ENCODE data around the gene CEP350. TPM values are rescaled to one million over a fixed set of nuclear protein-coding genes. Genes with fewer than 3 reads are reported as not detected.
A peak's percentile ranks its signal among the peaks of the same experiment; 100 is the strongest.

CEP350 gene
- total and polyA plus RNA-seq, 7 experiments from 2014 or later: 39.1 to 90.1 (median 64.0) TPM

DNA sequence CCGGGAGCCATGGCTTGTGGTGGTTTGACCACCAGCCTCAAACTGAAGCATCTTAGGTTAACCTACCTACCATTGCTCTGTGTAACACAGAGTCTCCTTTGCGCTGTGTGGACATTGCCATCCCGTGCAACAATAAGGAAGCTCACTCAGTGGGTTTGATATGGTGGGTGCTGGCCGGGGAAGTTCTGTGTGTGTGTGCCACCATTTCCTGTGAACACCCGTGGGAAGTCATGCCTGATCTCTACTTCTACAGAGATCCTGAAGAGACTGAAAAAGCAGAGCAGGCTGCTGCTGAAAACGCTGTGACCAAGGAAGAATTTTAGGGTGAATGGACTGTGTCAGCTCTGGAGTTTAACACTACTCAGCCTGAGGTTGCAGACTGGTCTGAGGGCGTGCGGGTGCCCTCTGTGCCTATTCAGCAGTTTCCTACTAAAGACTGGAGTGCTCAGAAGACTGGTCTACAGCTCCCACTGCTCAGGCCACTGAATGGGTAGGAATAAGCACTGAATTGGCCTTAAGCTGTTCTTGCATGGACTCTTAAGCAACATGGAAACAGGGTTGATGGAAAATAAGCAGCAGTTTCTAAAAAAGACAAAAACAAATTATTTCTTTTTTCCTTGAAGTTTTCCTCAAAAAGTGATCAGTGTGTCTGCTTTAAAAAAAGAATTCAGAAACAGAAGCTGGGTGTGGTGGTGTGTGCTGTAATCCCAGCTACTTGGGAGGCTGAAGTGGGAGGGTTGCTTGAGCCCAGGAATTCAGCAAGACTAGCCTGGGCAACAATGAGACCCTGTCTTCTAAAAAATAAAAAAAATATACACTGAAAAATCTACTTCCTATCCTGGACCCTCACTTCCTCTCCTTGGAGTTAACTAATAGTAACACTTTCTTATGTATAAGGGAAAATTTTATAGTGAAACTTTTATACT, 14.6 kb downstream of the CEP350 start:
- Histone ChIP-seq H3K4me3 (ENCODE audit: low read length) (no peak overlapping the region), H3K9me3 (ENCODE audit: control insufficient read depth in 2 of 3, low read length in 3 of 3) (no peaks in the 10 kb centered on the region), H3K27ac (ENCODE audit: low read depth, low read length) (no peak overlapping the region), H3K4me1 (ENCODE audit: control insufficient read depth in 2 of 2, insufficient read depth in 2 of 2, low read length in 2 of 2) (peaks cover 11 to 22% of the 10 kb centered on the region in 2 donors), H3K36me3 (ENCODE audit: control insufficient read depth in 2 of 3, insufficient read depth in 3 of 3, low read length in 3 of 3) (peaks cover 0 to 7% (median 0%) of the 10 kb centered on the region in 3 experiments), H3K27me3 (ENCODE audit: control insufficient read depth in 2 of 2, insufficient read depth in 2 of 2, low read length in 2 of 2) (no peaks in the 10 kb centered on the region)
- peaks cover 0 to 36% (median 34%) of the 10 kb centered on the region in 5 donors for H3K36me3 Mint-ChIP-seq
- H3K4me1 Mint-ChIP-seq: peaks cover 41 to 72% (median 67%) of the 10 kb centered on the region in 7 donors
- peak; percentile 31 for ATAC-seq
- no peaks in the 10 kb centered on the region for H3K27me3 Mint-ChIP-seq
- peak overlapping the region in 9 of 10 donors; percentile 34 to 73 (median 52) for H3K4me3 Mint-ChIP-seq
- no peak for DNase-seq
- CTCF ChIA-PET: interaction anchor here (0.6 to 1.2 kb wide), 2 partner anchors 27 to 36 kb away, joined by 3 read pairs; no protein-coding TSS in a partner anchor
- intact Hi-C loops (cut with micrococcal nuclease): no loop called here
- H3K27ac Mint-ChIP-seq: peak overlapping the region in 7 of 9 donors; percentile 19 to 63 (median 38)
- peaks cover 0 to 13% (median 0%) of the 10 kb centered on the region in 11 donors for H3K9me3 Mint-ChIP-seq
- POLR2A ChIA-PET: interaction anchor here (1.0 kb wide), 1 partner anchor 15 kb away, joined by 3 read pairs; the partner anchor contains the start of gene CEP350

DNA sequence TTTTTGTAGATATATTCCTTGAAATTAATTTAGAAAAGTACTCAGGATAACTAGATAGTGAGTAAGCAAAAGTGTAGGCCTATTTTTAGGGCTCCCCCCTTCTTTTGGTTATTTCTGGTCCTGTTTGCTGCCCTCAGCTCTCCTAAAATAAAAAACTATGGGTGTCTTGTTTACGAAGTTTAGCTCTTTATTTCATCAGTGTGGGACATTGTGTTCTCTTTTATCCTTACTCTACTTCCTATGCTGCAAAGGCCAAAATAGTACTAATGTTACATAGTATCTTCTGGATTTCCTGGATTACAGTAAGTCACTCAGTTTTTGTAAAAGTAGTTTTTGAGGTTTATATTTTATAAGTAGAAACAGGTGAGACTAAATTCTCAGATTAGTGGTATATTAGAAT, 15.4 kb downstream of the CEP350 start:
- H3K9me3 ChIP-seq (ENCODE audit: control insufficient read depth in 2 of 3, low read length in 3 of 3): no peaks in the 10 kb centered on the region
- no peaks in the 10 kb centered on the region for H3K27me3 ChIP-seq (ENCODE audit: control insufficient read depth in 2 of 2, insufficient read depth in 2 of 2, low read length in 2 of 2)
- ChIA-PET POLR2A (interaction anchor here (1.0 kb wide), 1 partner anchor 16 kb away, joined by 3 read pairs; the partner anchor contains the start of gene CEP350), CTCF (interaction anchor here (0.6 to 1.2 kb wide), 2 partner anchors 26 to 37 kb away, joined by 3 read pairs; no protein-coding TSS in a partner anchor)
- peak overlapping the region in 3 of 9 donors; percentile 3 to 38 (median 19) for H3K27ac Mint-ChIP-seq
- peaks cover 0 to 12% (median 0%) of the 10 kb centered on the region in 11 donors for H3K9me3 Mint-ChIP-seq
- no peaks in the 10 kb centered on the region for H3K27me3 Mint-ChIP-seq
- peaks cover 34 to 72% (median 67%) of the 10 kb centered on the region in 7 donors for H3K4me1 Mint-ChIP-seq
- intact Hi-C loops (cut with micrococcal nuclease): loop anchor here in 1 of 2 donors (2.0 kb wide), 1 partner anchor 15 kb away; no protein-coding TSS in a partner anchor
- H3K27ac ChIP-seq (ENCODE audit: low read depth, low read length): no peak overlapping the region
- DNase-seq (no peak), ATAC-seq (no peak)
- H3K36me3 Mint-ChIP-seq: peaks cover 0 to 39% (median 31%) of the 10 kb centered on the region in 5 donors
- H3K36me3 ChIP-seq (ENCODE audit: control insufficient read depth in 2 of 3, insufficient read depth in 3 of 3, low read length in 3 of 3): peaks cover 0 to 7% (median 0%) of the 10 kb centered on the region in 3 experiments
- H3K4me3 Mint-ChIP-seq: peak overlapping the region in 7 of 10 donors; percentile 24 to 64 (median 48)
- no peak overlapping the region for H3K4me3 ChIP-seq (ENCODE audit: low read length)
- peaks cover 11 to 21% of the 10 kb centered on the region in 2 donors for H3K4me1 ChIP-seq (ENCODE audit: control insufficient read depth in 2 of 2, insufficient read depth in 2 of 2, low read length in 2 of 2)

DNA sequence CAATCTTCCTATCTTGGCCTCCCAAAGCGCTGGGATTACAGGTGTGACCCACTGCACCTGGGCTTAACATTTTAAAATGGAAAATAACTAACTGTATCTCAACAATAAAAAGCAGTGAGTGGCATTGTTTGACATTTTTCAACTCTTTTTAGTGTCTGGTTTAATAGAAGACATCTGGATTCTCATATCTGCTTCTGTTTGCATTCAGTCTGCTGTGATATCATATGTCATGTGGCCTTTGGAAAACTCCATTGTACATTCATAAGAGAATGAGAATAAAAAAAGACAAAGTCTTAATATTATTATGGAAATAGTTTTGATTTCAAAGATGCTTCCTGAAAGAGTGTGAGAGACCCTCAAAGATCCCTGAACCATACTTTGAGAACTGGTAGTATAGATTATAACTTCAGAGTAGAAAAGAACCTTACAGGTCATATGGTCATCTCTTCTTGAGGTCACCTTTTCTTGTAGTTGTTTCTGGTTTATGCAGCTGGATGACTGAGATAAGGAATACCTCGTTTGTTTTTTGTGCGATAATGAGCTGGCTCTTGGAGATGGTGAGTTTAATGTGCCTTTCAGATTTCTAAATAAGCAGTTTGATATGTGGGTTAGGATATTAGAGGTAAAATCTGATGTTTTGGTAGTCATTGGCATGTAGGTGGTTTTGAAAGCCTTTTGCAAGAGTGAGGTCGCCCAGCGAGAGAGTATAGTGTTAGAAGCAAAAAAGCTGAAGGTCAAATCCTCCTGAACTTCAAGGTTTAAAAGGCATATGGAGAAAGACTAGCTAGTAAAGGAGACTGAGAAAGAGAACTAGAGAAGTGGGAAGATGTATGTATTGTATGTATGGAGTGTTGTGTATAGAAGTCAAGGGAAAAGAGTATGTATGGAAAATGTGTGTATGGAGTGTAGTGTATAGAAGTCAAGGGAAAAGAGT, 17.2 kb downstream of the CEP350 start:
- POLR2A ChIA-PET: no interaction called here
- H3K27me3 Mint-ChIP-seq: no peaks in the 10 kb centered on the region
- Histone ChIP-seq H3K4me3 (ENCODE audit: low read length) (no peak overlapping the region), H3K27me3 (ENCODE audit: control insufficient read depth in 2 of 2, insufficient read depth in 2 of 2, low read length in 2 of 2) (no peaks in the 10 kb centered on the region), H3K27ac (ENCODE audit: low read depth, low read length) (no peak overlapping the region), H3K36me3 (ENCODE audit: control insufficient read depth in 2 of 3, insufficient read depth in 3 of 3, low read length in 3 of 3) (peaks cover 0 to 7% (median 0%) of the 10 kb centered on the region in 3 experiments), H3K4me1 (ENCODE audit: control insufficient read depth in 2 of 2, insufficient read depth in 2 of 2, low read length in 2 of 2) (peaks cover 11 to 21% of the 10 kb centered on the region in 2 donors), H3K9me3 (ENCODE audit: control insufficient read depth in 2 of 3, low read length in 3 of 3) (no peaks in the 10 kb centered on the region)
- DNase-seq (no peak), ATAC-seq (no peak)
- peaks cover 0 to 2% (median 0%) of the 10 kb centered on the region in 11 donors for H3K9me3 Mint-ChIP-seq
- intact Hi-C loops (cut with micrococcal nuclease): loop anchor here in 1 of 2 donors (2.0 kb wide), 1 partner anchor 13 kb away; no protein-coding TSS in a partner anchor
- H3K4me3 Mint-ChIP-seq: peak overlapping the region in 6 of 10 donors; percentile 5 to 49 (median 20)
- H3K27ac Mint-ChIP-seq: peak overlapping the region in 3 of 9 donors; percentile 8 to 25 (median 9)
- peaks cover 0 to 34% (median 25%) of the 10 kb centered on the region in 5 donors for H3K36me3 Mint-ChIP-seq
- H3K4me1 Mint-ChIP-seq: peaks cover 34 to 84% (median 76%) of the 10 kb centered on the region in 7 donors
- CTCF ChIA-PET: no interaction called here

DNA sequence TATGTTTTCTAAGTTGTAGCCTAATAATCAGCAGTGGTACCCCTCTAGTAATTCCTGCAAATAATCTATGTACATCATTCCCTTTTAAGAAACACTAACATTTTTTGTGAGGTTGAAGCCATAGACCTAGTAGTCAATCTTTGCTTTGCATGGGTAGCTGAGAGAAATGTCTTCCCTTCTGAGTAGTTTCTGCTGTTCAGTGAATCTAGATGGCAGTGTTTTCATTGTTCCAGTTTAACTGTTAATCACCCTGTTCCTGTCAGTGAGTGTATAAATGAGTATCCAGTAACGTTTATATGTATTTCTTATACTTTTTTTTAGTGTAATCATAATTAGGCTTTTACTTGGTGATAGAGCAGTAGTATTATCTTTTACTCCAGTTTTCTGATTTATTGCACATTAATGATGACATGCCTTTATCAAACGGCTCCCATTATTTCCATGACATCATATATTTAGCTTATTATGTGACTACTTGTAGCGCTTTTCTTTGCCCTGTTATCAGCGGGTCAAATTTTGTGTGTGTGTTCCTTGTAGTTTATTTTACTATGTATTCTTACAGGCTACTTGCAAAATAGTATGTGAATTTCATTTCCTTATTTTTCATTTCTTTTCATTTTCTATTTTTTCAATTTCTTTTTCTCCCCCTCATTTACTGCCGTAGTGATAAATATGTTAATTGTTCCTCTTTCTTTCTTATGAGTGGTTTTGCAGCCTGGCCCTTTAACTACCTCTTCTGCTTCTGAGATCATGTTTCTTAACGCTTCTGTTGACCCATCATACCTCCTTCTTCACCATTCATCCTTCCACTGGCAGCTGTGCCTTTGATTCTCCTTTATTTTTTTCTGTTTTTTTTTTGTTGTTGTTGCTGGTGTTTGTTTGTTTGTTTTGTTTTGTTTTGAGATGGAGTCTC, 18.8 kb downstream of the CEP350 start:
- Mint-ChIP-seq H3K27me3 (no peaks in the 10 kb centered on the region), H3K9me3 (peaks cover 0 to 2% (median 0%) of the 10 kb centered on the region in 11 donors), H3K4me1 (peaks cover 32 to 86% (median 82%) of the 10 kb centered on the region in 7 donors), H3K27ac (peak overlapping the region in 1 of 9 donors; percentile 60), H3K4me3 (peak overlapping the region in 1 of 10 donors; percentile 4), H3K36me3 (peaks cover 0 to 34% (median 19%) of the 10 kb centered on the region in 5 donors)
- intact Hi-C loops (cut with micrococcal nuclease): no loop called here
- H3K27ac ChIP-seq (ENCODE audit: low read depth, low read length): no peak overlapping the region
- H3K4me3 ChIP-seq (ENCODE audit: low read length): no peak overlapping the region
- no peaks in the 10 kb centered on the region for H3K27me3 ChIP-seq (ENCODE audit: control insufficient read depth in 2 of 2, insufficient read depth in 2 of 2, low read length in 2 of 2)
- DNase-seq: no peak
- H3K36me3 ChIP-seq (ENCODE audit: control insufficient read depth in 2 of 3, insufficient read depth in 3 of 3, low read length in 3 of 3): peaks cover 0 to 7% (median 0%) of the 10 kb centered on the region in 3 experiments
- no peaks in the 10 kb centered on the region for H3K9me3 ChIP-seq (ENCODE audit: control insufficient read depth in 2 of 3, low read length in 3 of 3)
- CTCF ChIA-PET: no interaction called here
- POLR2A ChIA-PET: no interaction called here
- H3K4me1 ChIP-seq (ENCODE audit: control insufficient read depth in 2 of 2, insufficient read depth in 2 of 2, low read length in 2 of 2): peaks cover 11 to 20% of the 10 kb centered on the region in 2 donors
- ATAC-seq: no peak

DNA sequence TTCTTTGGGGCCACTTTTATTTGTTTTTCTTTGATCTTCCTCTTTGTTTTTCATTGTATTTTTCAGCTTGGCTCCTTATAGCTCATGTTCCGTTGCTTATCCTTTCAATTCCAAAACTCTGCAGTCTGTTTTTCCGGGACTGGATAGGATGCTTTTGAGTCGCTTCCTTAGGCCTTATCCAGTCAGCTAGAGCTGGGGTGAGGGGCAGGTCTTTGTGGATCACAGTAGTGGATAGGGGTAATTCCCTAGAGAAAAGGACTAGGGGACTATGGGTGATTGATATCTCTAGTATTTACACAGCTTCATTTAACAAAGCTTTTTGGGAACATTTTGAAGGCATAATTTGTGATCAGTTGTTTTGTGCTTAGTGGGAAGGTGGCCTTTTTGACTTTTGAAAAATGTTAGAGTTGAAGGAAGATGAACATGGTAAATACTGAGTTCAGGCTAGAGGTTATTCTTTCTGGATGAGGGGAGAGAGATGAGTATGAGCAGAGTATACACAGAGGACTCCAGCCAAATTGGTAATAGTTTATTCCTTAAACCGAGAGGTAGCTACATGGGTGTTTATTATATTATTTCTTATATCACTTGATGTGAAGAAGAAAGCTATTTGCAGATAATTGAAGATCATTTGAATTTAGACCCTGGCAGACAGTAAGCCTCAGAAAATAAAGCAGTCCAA, 22.5 kb downstream of the CEP350 start:
- Mint-ChIP-seq H3K27me3 (no peaks in the 10 kb centered on the region), H3K27ac (peak overlapping the region in 1 of 9 donors; percentile 6)
- intact Hi-C loops (cut with micrococcal nuclease): no loop called here

More for the DNA sequence above, 22.5 kb downstream of the CEP350 start:
- Histone ChIP-seq H3K4me1 (ENCODE audit: control insufficient read depth in 2 of 2, insufficient read depth in 2 of 2, low read length in 2 of 2) (no peaks in the 10 kb centered on the region), H3K27me3 (ENCODE audit: control insufficient read depth in 2 of 2, insufficient read depth in 2 of 2, low read length in 2 of 2) (no peaks in the 10 kb centered on the region), H3K4me3 (ENCODE audit: low read length) (no peak overlapping the region), H3K27ac (ENCODE audit: low read depth, low read length) (no peak overlapping the region), H3K36me3 (ENCODE audit: control insufficient read depth in 2 of 3, insufficient read depth in 3 of 3, low read length in 3 of 3) (no peaks in the 10 kb centered on the region), H3K9me3 (ENCODE audit: control insufficient read depth in 2 of 3, low read length in 3 of 3) (no peaks in the 10 kb centered on the region)
- Mint-ChIP-seq H3K4me3 (peak overlapping the region in 4 of 10 donors; percentile 3 to 49 (median 34)), H3K4me1 (peaks cover 16 to 83% (median 76%) of the 10 kb centered on the region in 7 donors), H3K36me3 (peaks cover 0 to 32% (median 17%) of the 10 kb centered on the region in 5 donors), H3K9me3 (peaks cover 0 to 8% (median 0%) of the 10 kb centered on the region in 11 donors)
- no peak for DNase-seq
- ATAC-seq: no peak
- CTCF ChIA-PET: interaction anchor here (0.8 kb wide), 1 partner anchor 113 kb away, joined by 3 read pairs; no protein-coding TSS in a partner anchor
- POLR2A ChIA-PET: interaction anchor here (0.8 to 1.1 kb wide), 3 partner anchors 10 to 95 kb away, joined by 3 to 4 read pairs (median 4); partner anchors contain the start of gene TOR1AIP1

Data from naive thymus-derived CD4-positive, alpha-beta T cell (primary cell).